Erythroblast (primary cell): ENCODE data around the gene TSPAN12.

Experiments
- DNase-seq, 2 experiments: peaks; one replicate each; lab custom pipeline; 2025; lab: John Stamatoyannopoulos, UW
- GATA1 ChIP-seq: IDR thresholded peaks from 2 replicates; pipeline ENCODE4 v1.6.1; 2011; ENCODE audit warnings: low read depth, mild to moderate bottlenecking, control low read depth, low read length, moderate library complexity
- POLR2A ChIP-seq: IDR thresholded peaks from 2 replicates; pipeline ENCODE4 v1.6.1; 2011; ENCODE audit warnings: mild to moderate bottlenecking, low read length

Gene TSPAN12

GRCh38 chr7:120862987-120863590 is 5.1 kb upstream of the TSPAN12 start:
- DNase-seq = no peak
- TF ChIP-seq GATA1 = no peak
- TF ChIP-seq POLR2A = no peak

GRCh38 chr7:120860156-120860555 is 2.2 kb upstream of the TSPAN12 start:
- TF ChIP-seq POLR2A = no peak
- TF ChIP-seq GATA1 = no peak
- DNase-seq = no peak

GRCh38 chr7:120859459-120859858 is 1.5 kb upstream of the TSPAN12 start:
- DNase-seq = no peak
- TF ChIP-seq GATA1 (no peak), POLR2A (no peak)

GRCh38 chr7:120856621-120857352 is 1.2 kb downstream of the TSPAN12 start:
- TF ChIP-seq POLR2A (no peak), GATA1 (no peak)
- DNase-seq = peak; percentile 14 to 19

GRCh38 chr7:120856198-120856597 is 1.7 kb downstream of the TSPAN12 start:
- TF ChIP-seq GATA1 (no peak), POLR2A (no peak)
- no peak for DNase-seq

- no peak for DNase-seq
These were observed 5.2 kb downstream of the TSPAN12 start for GRCh38 chr7:120852700-120853099.

GRCh38 chr7:120843109-120843508 is 14.8 kb downstream of the TSPAN12 start:
- no peak for DNase-seq
- TF ChIP-seq GATA1 (no peak), POLR2A (no peak)

More at GRCh38 chr7:120852700-120853099, 5.2 kb downstream of the TSPAN12 start:
- TF ChIP-seq GATA1 (no peak), POLR2A (no peak)

- TF ChIP-seq GATA1 (no peak), POLR2A (no peak)
- DNase-seq = no peak
These were observed 15.8 kb downstream of the TSPAN12 start for GRCh38 chr7:120842121-120842621.

GRCh38 chr7:120841608-120842007 is 16.3 kb downstream of the TSPAN12 start:
- no peak for DNase-seq
- TF ChIP-seq POLR2A (no peak), GATA1 (no peak)

GRCh38 chr7:120838281-120838682 is 19.7 kb downstream of the TSPAN12 start:
- TF ChIP-seq POLR2A (no peak), GATA1 (no peak)
- no peak for DNase-seq

GRCh38 chr7:120837599-120837998 is 20.3 kb downstream of the TSPAN12 start:
- no peak for DNase-seq
- no peak for TF ChIP-seq POLR2A
- TF ChIP-seq GATA1 = no peak

- TF ChIP-seq GATA1 (no peak), POLR2A (no peak)
- DNase-seq = no peak
These were observed 21.3 kb downstream of the TSPAN12 start for GRCh38 chr7:120836556-120837115.

GRCh38 chr7:120834726-120835125 is 23.2 kb downstream of the TSPAN12 start:
- DNase-seq = no peak
- TF ChIP-seq GATA1 (no peak), POLR2A (no peak)

GRCh38 chr7:120833546-120833945 is 24.4 kb downstream of the TSPAN12 start:
- no peak for TF ChIP-seq GATA1
- TF ChIP-seq POLR2A = no peak
- DNase-seq = no peak

- DNase-seq = no peak
- TF ChIP-seq POLR2A (no peak), GATA1 (no peak)
These were observed 25.1 kb downstream of the TSPAN12 start for GRCh38 chr7:120832803-120833202.

GRCh38 chr7:120831260-120831659 is 26.7 kb downstream of the TSPAN12 start:
- no peak for DNase-seq
- TF ChIP-seq GATA1 (no peak), POLR2A (no peak)
